HL-60/S4 (cell line): ENCODE measurements around the gene THTPA.

ENCODE experiments used
- in situ Hi-C: fragments of 300-500 bp; cut with MboI; formaldehyde crosslinking; loops from 2 replicates; pipeline ENCODE4 v1.14.3; 2022; ENCODE audit warnings: low sequenced_read_pairs

THTPA gene

GRCh38 chr14:23550131-23550811 lies 5.8 kb upstream of the THTPA start:
- in situ Hi-C loops: no loop called here

DNA sequence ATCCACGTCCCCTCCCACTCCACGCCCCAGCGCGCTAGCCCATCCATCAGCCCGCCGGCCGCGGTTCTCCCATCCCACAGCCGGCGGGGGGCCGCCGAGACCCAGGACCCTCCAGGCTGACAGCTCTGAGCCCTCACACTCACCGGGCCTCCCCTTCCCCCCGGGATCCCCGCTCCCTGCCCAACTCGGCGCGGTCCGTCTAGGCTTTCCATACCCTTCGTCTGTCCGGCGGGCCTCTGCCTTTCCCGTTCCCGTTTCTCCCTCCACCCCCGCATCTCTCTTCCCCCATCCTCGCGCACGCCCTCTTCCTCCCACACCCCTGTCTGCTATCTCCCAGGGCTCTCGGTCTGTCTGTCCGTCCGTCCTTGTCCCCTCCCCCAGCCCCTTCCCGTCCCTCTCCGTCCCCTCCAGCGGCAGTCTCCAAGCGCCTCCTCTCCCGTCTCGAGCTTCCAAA lies 5.2 kb upstream of the THTPA start:
- in situ Hi-C loops: no loop called here

- in situ Hi-C loops: no loop called here
Observed at GRCh38 chr14:23551266-23552028, 4.6 kb upstream of the THTPA start, which contains the start of gene ZFHX2. TSS of gene ZFHX2 (minus strand) at chr14:23551765. CDS start at chr14:23535325, 16,440 bp downstream.

DNA sequence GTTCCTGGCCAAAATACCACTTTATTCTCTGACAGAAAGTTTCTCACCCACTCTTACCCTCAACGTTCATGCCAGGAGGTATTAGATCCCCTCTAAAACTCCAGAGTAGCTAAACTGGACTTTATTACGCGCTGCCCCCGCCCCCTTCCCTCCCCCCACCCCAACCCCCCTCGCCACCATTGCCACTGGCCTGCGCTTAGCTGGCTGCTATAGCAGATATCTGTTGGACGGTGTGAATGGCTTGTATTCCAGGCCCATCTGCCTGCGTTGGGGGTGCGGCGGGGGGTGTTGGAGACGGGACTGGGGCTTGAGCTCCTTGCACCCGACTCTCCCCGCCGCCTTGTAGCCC lies 564 bp upstream of the THTPA start:
- in situ Hi-C loops: loop anchor here (5.0 kb wide), 1 partner anchor 68 kb away; no protein-coding TSS in a partner anchor

DNA sequence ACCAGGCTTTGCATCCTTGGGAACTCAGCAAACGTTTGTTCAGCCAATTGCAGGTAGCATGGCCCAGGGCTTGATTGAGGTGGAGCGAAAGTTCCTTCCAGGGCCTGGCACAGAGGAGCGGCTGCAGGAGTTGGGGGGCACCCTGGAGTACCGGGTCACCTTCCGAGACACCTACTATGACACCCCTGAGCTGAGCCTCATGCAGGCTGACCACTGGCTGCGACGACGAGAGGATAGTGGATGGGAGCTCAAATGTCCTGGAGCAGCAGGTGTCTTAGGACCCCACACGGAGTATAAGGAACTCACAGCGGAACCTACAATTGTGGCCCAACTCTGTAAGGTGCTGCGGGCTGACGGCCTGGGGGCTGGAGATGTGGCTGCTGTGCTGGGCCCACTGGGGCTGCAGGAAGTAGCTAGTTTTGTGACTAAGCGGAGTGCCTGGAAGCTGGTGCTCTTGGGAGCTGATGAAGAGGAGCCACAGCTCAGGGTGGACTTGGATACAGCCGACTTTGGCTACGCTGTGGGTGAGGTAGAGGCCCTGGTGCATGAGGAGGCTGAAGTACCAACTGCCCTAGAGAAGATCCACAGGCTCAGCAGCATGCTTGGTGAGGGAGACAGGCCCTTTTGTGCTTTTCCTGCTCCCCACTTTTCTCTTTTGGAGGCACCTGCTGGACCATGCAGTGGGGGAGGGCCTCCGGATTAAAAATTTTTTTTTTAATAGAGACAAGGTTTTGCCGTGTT lies 799 bp downstream of the THTPA start:
- in situ Hi-C loops: loop anchor here (5.0 kb wide), 1 partner anchor 70 kb away; no protein-coding TSS in a partner anchor

- in situ Hi-C loops: loop anchor here (5.0 kb wide), 1 partner anchor 70 kb away; no protein-coding TSS in a partner anchor
Observed at GRCh38 chr14:23557521-23557920, 1.4 kb downstream of the THTPA start.

DNA sequence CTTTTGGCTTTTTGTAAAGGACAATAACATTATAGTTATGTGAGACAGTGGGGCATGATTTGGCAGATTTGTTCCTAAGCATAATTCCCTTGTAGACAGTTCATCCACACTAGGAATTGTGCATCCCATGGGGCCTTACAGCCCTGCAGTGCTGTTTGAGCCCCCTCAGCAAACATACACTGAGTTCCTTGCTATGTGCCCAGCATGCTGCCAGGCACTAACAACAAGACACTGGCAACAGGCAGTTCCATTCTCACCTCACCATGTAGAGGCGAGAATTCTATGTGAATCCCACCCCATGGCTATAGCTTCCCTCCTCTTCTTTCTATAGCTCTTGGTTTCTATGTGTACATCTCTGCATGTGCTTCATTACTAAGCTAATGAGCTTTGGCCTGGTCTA lies 1.9 kb downstream of the THTPA start:
- in situ Hi-C loops: loop anchor here (5.0 kb wide), 1 partner anchor 71 kb away; no protein-coding TSS in a partner anchor

- in situ Hi-C loops: loop anchor here (5.0 kb wide), 1 partner anchor 71 kb away; no protein-coding TSS in a partner anchor
Observed at GRCh38 chr14:23558346-23559009, 2.4 kb downstream of the THTPA start.

DNA sequence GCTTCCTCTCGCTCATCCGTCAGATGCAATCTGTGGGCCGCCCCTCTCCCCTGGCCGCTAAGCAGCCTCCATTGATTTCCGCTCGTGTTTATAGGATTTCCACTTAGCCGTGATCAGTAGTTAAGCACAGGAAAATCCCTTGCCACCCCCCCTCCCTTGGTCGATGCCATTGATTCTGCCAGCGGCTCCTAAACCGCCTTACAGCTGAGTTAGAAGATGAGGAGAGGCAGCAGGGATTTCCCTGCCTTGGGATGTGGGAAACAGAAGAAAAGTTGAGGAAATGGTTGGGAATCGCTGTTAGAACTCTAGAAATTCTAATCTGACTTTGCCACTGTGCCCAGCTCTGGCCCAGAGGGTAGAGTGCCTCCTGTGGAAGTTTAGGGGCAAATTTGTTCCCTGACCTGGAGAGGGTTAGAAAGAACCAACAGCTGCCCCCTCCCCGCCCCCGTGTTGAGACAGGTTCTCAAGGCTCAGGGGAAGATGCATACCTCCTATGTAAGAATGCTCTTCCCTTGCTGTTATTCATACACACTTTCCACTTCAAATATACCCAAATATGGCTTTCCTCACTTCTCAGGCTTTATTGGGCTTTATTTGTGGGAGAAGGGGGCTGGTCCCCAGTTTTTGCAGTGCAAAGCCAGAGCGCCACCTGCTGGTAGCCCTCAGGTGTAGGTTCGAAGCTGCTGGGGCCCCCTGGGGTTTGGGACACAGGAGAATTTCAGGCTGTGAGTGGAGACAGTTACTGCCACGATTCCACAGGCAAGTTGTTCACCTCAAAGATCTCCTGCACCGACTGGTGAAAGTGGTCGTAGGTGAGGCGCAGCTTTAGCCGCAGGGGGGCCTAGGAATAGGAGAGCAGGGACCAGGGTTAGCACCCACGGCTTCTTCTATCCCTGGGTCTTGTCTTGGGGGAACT lies 3.2 kb downstream of the THTPA start:
- in situ Hi-C loops: loop anchor here (5.0 kb wide), 1 partner anchor 72 kb away; no protein-coding TSS in a partner anchor

DNA sequence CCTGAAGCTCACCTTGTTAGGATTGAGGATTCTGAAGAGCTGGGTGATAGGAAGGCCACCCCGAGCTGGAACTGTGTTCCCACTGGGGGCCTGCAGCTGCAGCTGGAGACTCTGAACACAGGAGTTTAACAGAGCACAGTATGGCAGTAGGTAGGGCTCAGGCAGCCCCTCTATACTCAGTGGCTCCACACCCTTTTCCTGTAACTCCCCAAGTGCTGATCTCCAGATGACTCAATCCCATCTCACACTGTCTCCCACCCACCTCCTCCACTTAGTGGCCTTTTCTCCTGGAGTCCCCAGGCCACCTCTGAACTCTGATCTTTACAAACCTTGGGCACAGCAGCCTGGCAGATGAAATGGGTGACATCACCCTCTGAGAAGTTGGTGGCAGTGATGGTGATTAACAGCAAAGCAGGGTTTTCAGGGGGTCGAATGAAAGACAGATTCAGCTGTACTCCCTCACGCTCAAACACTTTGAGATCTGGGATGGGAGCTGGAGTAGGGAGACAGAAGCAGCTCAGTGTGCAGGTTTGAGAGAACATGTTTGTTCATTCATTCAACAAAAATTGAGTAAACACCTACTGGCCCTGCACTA lies 4.0 kb downstream of the THTPA start:
- in situ Hi-C loops: loop anchor here (5.0 kb wide), 1 partner anchor 73 kb away; no protein-coding TSS in a partner anchor

GRCh38 chr14:23561259-23561658 lies 5.2 kb downstream of the THTPA start:
- in situ Hi-C loops: no loop called here

- in situ Hi-C loops: no loop called here
Observed at GRCh38 chr14:23561873-23562821, 6.1 kb downstream of the THTPA start.

- in situ Hi-C loops: no loop called here
Observed at GRCh38 chr14:23562822-23563472, 6.9 kb downstream of the THTPA start.

GRCh38 chr14:23563473-23564180 lies 7.6 kb downstream of the THTPA start:
- in situ Hi-C loops: no loop called here

- in situ Hi-C loops: no loop called here
Observed at GRCh38 chr14:23564181-23564812, 8.2 kb downstream of the THTPA start.

DNA sequence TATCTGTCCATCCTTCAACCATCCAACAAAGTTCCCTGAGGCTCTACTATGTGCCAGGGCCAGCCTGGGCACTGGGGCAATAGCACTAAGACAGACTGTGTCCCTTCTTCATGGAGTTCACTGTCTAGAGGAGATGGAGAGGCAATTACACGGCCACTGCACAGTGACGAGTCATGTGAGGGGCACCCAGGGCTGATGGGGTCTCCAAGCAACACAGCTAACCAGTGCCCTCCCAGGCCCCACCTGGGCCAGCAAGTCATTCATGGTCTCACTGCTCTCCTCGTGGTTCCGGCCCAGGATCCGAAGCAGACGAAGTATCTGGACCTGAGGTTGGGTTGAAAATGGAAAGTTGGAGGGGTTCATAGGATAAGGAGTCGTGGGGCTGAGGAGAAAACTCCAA lies 8.8 kb downstream of the THTPA start:
- in situ Hi-C loops: no loop called here
